ENCODE data around the gene BNC2. TPM values are rescaled to one million over a fixed set of nuclear protein-coding genes. Genes with fewer than 3 reads are reported as not detected.

The BNC2 gene
- total RNA-seq, 1 experiment from 2014 or later = 5.7 TPM

GRCh38 chr9:16693616-16694015 lies 176.9 kb downstream of the BNC2 start:
- BruUV-seq (replicated peaks) = no TSS peak
- no peaks in the 10 kb centered on the region for H3K27me3 ChIP-seq (ENCODE audit: control insufficient read depth, insufficient read depth, low read length)
- H3K9me3 ChIP-seq (ENCODE audit: control insufficient read depth, insufficient read depth, low read depth, low read length) = no peaks in the 10 kb centered on the region
- no peak overlapping the region for H3K4me3 ChIP-seq (ENCODE audit: low read depth in 2 of 2, low read length in 2 of 2)
- ChIA-PET POLR2A (no interaction called here), CTCF (interaction anchor here (0.7 kb wide), 1 partner anchor 258 kb away, joined by 5 read pairs; no protein-coding TSS in a partner anchor)
- DNase-seq (ENCODE audit: low read depth, low spot score) = no peak
- H3K4me1 ChIP-seq (ENCODE audit: control insufficient read depth, insufficient read depth, low read length) = peaks cover 6% of the 10 kb centered on the region; the same call in 1 of the 2 replicates
- TF ChIP-seq POLR2AphosphoS5 (IDR thresholded peaks at IDR 0.05; ENCODE audit: low read depth, low read length) (no peak), REST (IDR thresholded peaks at IDR 0.05; ENCODE audit: insufficient read depth in 1 of 2, low read depth in 2 of 2, low read length in 1 of 2) (no peak), CTCF (IDR thresholded peaks at IDR 0.05) (no peak), SIN3A (IDR thresholded peaks at IDR 0.05; ENCODE audit: borderline replicate concordance, insufficient read depth, low read depth, low read length) (no peak), TCF7L2 (IDR thresholded peaks at IDR 0.05; ENCODE audit: low read depth, low read length) (no peak)
- no peak for ATAC-seq
- no peak overlapping the region for H3K27ac ChIP-seq (ENCODE audit: low read length)
- in situ Hi-C loops (cut with HindIII; ENCODE audit: low pct_unique_long_range_greater_than_20kb, low sequenced_read_pairs) (no loop called here), intact Hi-C loops (cut with micrococcal nuclease; ENCODE audit: unreplicated experiment) (no loop called here)
- H3K36me3 ChIP-seq (ENCODE audit: control insufficient read depth, insufficient read depth, low read length) = no peaks in the 10 kb centered on the region

GRCh38 chr9:16690628-16691027 lies 179.8 kb downstream of the BNC2 start:
- intact Hi-C loops (cut with micrococcal nuclease; ENCODE audit: unreplicated experiment) = no loop called here
- H3K4me3 ChIP-seq (ENCODE audit: low read depth in 2 of 2, low read length in 2 of 2) = no peak overlapping the region
- BruUV-seq (replicated peaks) = no TSS peak
- in situ Hi-C loops (cut with HindIII; ENCODE audit: low pct_unique_long_range_greater_than_20kb, low sequenced_read_pairs) = no loop called here
- ChIA-PET CTCF (no interaction called here), POLR2A (no interaction called here)
- ATAC-seq = no peak
- peaks cover 6% of the 10 kb centered on the region; the same call in 1 of the 2 replicates for H3K4me1 ChIP-seq (ENCODE audit: control insufficient read depth, insufficient read depth, low read length)
- no peak for DNase-seq (ENCODE audit: low read depth, low spot score)
- H3K36me3 ChIP-seq (ENCODE audit: control insufficient read depth, insufficient read depth, low read length) = no peaks in the 10 kb centered on the region
- H3K9me3 ChIP-seq (ENCODE audit: control insufficient read depth, insufficient read depth, low read depth, low read length) = no peaks in the 10 kb centered on the region
- no peak overlapping the region; the same call in 1 of the 2 replicates for H3K27ac ChIP-seq (ENCODE audit: low read length)
- H3K27me3 ChIP-seq (ENCODE audit: control insufficient read depth, insufficient read depth, low read length) = no peaks in the 10 kb centered on the region
- no peak for TF ChIP-seq POLR2AphosphoS5 (IDR thresholded peaks at IDR 0.05; ENCODE audit: low read depth, low read length)
- no peak for TF ChIP-seq REST (IDR thresholded peaks at IDR 0.05; ENCODE audit: insufficient read depth in 1 of 2, low read depth in 2 of 2, low read length in 1 of 2)
- no peak for TF ChIP-seq CTCF (IDR thresholded peaks at IDR 0.05)
- TF ChIP-seq TCF7L2 (IDR thresholded peaks at IDR 0.05; ENCODE audit: low read depth, low read length) = no peak
- TF ChIP-seq SIN3A (IDR thresholded peaks at IDR 0.05; ENCODE audit: borderline replicate concordance, insufficient read depth, low read depth, low read length) = no peak

Data from Panc1 (cell line).